Sigmoid colon (tissue), 4 donors: Measurements from ENCODE around the gene CCDC102B.

Experiments used
- CTCF ChIP-seq, 4 experiments: fragments of 450-650 bp in 3 of 4; fragments of 200-600 bp in 1 of 4; IDR thresholded peaks; one replicate each; pipeline ENCODE4 v1.5.1; 2016 to 2019; ENCODE audit warnings: antibody characterized with exemption in 4 of 4, mild to moderate bottlenecking in 3 of 4, moderate library complexity in 2 of 4
- EP300 ChIP-seq, 4 donors: sonication (generic); formaldehyde crosslinking; IDR thresholded peaks; one replicate each; pipeline ENCODE4 v1.6.1; 2017; ENCODE audit warnings: antibody characterized with exemption in 4 of 4
- POLR2AphosphoS5 ChIP-seq, 4 donors: sonication (generic); formaldehyde crosslinking; IDR thresholded peaks; one replicate each; pipeline ENCODE4 v1.6.1; 2017; ENCODE audit warnings: antibody characterized with exemption in 4 of 4

GRCh38 chr18:69082499-69082898 is 284.6 kb downstream of the CCDC102B start:
- no peak for TF ChIP-seq POLR2AphosphoS5 (IDR thresholded peaks at IDR 0.05)
- TF ChIP-seq CTCF (IDR thresholded peaks at IDR 0.05), result no peak
- TF ChIP-seq EP300 (IDR thresholded peaks at IDR 0.05), result no peak
